Measurements from ENCODE around the gene ENTR1.

ENTR1 gene

DNA sequence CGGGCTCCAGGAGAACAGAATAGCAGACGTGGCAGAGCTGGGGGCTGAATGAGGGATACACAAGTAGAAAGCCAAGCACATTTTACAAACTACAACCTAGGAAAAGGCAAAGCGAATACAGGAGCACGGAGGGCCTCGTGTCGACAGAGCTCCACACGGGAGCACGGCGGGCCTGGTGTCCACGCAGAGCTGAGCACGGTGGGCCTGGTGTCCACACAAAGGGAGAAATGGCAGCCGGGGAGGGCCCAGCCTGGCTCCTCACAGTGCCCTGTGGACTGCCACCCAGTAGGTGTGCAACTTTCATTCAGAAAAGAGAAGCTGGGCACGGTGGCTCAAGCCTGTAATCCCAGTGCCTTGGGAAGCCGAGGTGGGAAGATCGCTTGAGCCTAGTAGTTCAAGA is 32.7 kb upstream of the ENTR1 start:
- Histone ChIP-seq H3K9ac (ENCODE audit: insufficient read length, low read depth) (no peak overlapping the region), H3K9me3 (ENCODE audit: insufficient read depth, low read length) (no peaks in the 10 kb centered on the region), H3K27me3 (ENCODE audit: insufficient read depth, insufficient read length) (no peaks in the 10 kb centered on the region), H3K4me3 (ENCODE audit: insufficient read length, low read depth) (no peak overlapping the region), H3K36me3 (ENCODE audit: insufficient read depth, insufficient read length, low read length) (peaks cover 80% of the 10 kb centered on the region), H3K4me1 (ENCODE audit: insufficient read depth, insufficient read length) (peaks cover 4% of the 10 kb centered on the region)
- TF ChIP-seq ZNF274 (IDR thresholded peaks at IDR 0.05; ENCODE audit: low read depth, low read length): no peak
- no peak for TF ChIP-seq YY1 (IDR thresholded peaks at IDR 0.05; ENCODE audit: insufficient read depth, insufficient read length)
- no peak for TF ChIP-seq SUZ12 (IDR thresholded peaks at IDR 0.05; ENCODE audit: extremely low read depth, insufficient read depth, insufficient read length)
- no peak for DNase-seq (ENCODE audit: low read depth, low spot score)

DNA sequence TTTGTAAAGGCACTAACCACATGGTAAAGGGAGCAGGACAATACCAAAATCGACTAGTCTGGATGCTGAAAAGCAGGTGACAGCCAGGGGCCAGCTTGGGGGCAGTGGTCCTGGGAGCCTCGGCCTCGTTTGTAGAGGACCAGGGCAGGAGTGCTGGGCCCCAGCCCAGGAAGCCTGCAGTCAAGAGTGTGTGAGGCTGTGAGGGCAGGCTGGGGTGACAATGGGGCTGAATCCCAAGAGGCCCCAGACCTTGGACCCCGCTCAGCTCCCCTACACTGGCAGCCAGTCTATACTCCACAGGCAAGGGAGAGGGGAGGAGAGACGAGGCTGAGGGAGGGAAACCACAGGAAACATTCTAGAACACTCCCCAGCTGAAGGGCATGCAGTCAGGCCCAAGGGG is 31.9 kb upstream of the ENTR1 start:
- H3K9ac ChIP-seq (ENCODE audit: insufficient read length, low read depth): peak overlapping the region; percentile 50
- H3K36me3 ChIP-seq (ENCODE audit: insufficient read depth, insufficient read length, low read length): peaks cover 78% of the 10 kb centered on the region
- H3K4me1 ChIP-seq (ENCODE audit: insufficient read depth, insufficient read length): peaks cover 8% of the 10 kb centered on the region
- H3K4me3 ChIP-seq (ENCODE audit: insufficient read length, low read depth): no peak overlapping the region
- H3K27me3 ChIP-seq (ENCODE audit: insufficient read depth, insufficient read length): no peaks in the 10 kb centered on the region
- H3K9me3 ChIP-seq (ENCODE audit: insufficient read depth, low read length): no peaks in the 10 kb centered on the region
- TF ChIP-seq ZNF274 (IDR thresholded peaks at IDR 0.05; ENCODE audit: low read depth, low read length): no peak
- no peak for TF ChIP-seq SUZ12 (IDR thresholded peaks at IDR 0.05; ENCODE audit: extremely low read depth, insufficient read depth, insufficient read length)
- no peak for TF ChIP-seq YY1 (IDR thresholded peaks at IDR 0.05; ENCODE audit: insufficient read depth, insufficient read length)
- DNase-seq (ENCODE audit: low read depth, low spot score): no peak

DNA sequence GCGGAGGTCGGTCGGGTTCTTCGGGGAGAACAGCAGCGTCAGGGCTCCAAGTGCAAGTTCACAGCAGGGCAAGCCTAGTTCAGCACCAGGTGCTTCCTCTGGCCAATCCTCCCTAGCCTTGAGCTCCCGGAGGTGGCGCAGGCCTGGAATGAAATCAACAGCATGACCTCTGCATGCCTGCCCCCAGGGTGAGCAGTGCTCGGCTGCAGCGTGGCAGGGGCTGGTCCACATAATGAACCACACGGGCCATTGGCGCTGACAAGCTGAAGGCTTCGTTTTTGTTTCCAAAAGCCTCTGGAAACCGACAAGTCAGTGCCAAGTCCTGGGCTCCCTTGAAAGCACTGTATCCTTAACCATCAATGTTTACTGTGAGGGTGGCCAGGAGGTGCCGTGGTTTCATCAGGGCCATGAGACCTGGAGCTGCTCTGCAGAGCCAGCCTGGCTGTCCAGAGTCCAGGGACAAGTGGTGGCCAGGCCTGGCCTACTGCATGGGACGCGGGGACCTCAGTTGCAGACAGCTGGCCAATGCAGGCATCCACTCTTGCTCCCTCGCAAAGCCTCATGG is 31.3 kb upstream of the ENTR1 start:
- Histone ChIP-seq H3K4me3 (ENCODE audit: insufficient read length, low read depth) (no peak overlapping the region), H3K27me3 (ENCODE audit: insufficient read depth, insufficient read length) (no peaks in the 10 kb centered on the region), H3K36me3 (ENCODE audit: insufficient read depth, insufficient read length, low read length) (peaks cover 78% of the 10 kb centered on the region), H3K4me1 (ENCODE audit: insufficient read depth, insufficient read length) (peaks cover 8% of the 10 kb centered on the region), H3K9ac (ENCODE audit: insufficient read length, low read depth) (no peak overlapping the region), H3K9me3 (ENCODE audit: insufficient read depth, low read length) (no peaks in the 10 kb centered on the region)
- TF ChIP-seq SUZ12 (IDR thresholded peaks at IDR 0.05; ENCODE audit: extremely low read depth, insufficient read depth, insufficient read length): no peak
- no peak for DNase-seq (ENCODE audit: low read depth, low spot score)

DNA sequence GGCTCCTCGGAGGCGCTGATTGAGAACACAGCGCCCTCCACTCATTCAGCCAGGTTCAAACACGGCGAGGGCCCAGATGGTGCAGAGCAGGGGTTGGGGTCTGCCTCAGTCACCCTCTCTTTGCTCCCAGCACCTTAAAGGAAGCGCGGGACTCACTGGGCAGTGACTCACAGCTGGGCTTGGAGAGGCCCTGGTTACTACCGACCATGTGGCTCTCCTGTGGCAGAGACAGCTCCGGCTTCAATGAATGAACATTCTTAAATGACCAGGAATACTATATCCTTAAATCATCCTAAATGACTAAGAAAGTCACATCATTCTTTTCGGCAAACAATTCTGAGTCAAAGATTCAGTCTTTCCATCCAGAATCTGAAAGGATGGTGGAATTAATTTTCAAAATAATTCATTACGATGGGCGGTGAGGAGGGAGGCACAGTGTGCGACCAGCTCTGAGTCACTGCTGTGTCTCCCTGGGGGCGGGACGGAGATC is 30.8 kb upstream of the ENTR1 start:
- Histone ChIP-seq H3K27me3 (ENCODE audit: insufficient read depth, insufficient read length) (no peaks in the 10 kb centered on the region), H3K4me3 (ENCODE audit: insufficient read length, low read depth) (no peak overlapping the region), H3K4me1 (ENCODE audit: insufficient read depth, insufficient read length) (peaks cover 8% of the 10 kb centered on the region), H3K9ac (ENCODE audit: insufficient read length, low read depth) (no peak overlapping the region), H3K9me3 (ENCODE audit: insufficient read depth, low read length) (no peaks in the 10 kb centered on the region), H3K36me3 (ENCODE audit: insufficient read depth, insufficient read length, low read length) (peaks cover 78% of the 10 kb centered on the region)
- DNase-seq (ENCODE audit: low read depth, low spot score): no peak
- TF ChIP-seq SUZ12 (IDR thresholded peaks at IDR 0.05; ENCODE audit: extremely low read depth, insufficient read depth, insufficient read length) (no peak), ZNF274 (IDR thresholded peaks at IDR 0.05; ENCODE audit: low read depth, low read length) (no peak), YY1 (IDR thresholded peaks at IDR 0.05; ENCODE audit: insufficient read depth, insufficient read length) (no peak)

DNA sequence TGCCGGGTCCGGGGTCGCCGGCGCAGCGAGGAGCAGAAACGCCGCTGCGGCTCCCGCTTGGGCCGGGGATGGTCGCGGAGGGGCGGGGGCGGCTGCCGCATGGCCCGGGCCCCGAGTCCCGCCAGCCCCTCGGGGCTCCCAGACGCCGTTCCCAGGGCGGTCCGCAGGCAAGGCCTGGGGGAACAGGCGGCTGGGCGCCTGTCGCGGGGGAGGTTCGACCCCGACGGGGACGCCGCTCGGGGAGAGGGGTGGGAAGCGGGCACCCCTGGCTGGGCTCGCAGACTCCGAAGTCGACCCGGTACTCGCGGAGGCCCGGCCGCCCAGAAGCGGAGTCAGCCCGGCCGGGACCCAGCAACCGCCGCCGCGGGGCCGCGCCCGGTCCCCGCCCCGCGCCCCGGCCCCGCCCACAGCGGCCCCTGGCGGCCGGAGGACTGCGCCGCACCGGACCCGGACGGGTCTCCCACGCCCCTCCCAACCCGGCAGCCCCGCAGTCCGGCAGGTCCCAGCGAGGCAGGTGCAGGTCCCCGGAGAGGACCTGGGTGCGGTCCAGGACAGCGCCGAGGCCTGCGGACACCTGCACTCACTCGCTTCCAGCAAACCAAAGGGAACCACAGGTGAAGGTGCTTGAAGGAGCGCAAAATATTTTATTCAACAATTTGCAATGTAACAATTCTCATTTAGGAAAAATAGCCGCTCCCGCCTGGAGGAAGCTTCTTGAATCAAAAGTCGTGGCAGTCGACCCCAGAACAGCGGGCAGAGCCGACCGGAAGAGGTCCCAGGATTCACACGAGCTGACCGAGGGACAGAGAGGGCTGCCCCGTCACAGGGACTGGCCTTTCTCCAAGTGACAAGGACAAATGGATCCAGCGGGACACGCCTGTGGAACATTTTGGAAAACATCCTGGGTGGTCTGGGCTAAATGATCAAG is 29.3 kb upstream of the ENTR1 start, which contains the start of gene INPP5E:
TSS of gene INPP5E (minus strand) at position 365 of the 928 bp plus-strand sequence. CDS start 426 bp downstream, outside the sequence.
- Histone ChIP-seq H3K36me3 (ENCODE audit: insufficient read depth, insufficient read length, low read length) (peaks cover 78% of the 10 kb centered on the region), H3K9me3 (ENCODE audit: insufficient read depth, low read length) (no peaks in the 10 kb centered on the region), H3K4me1 (ENCODE audit: insufficient read depth, insufficient read length) (peaks cover 8% of the 10 kb centered on the region), H3K9ac (ENCODE audit: insufficient read length, low read depth) (peak within 1 kb of the TSS; percentile 98), H3K4me3 (ENCODE audit: insufficient read length, low read depth) (peak within 1 kb of the TSS; percentile 85), H3K27me3 (ENCODE audit: insufficient read depth, insufficient read length) (no peaks in the 10 kb centered on the region)
- TF ChIP-seq ZNF274 (IDR thresholded peaks at IDR 0.05; ENCODE audit: low read depth, low read length) (no peak), SUZ12 (IDR thresholded peaks at IDR 0.05; ENCODE audit: extremely low read depth, insufficient read depth, insufficient read length) (no peak), YY1 (IDR thresholded peaks at IDR 0.05; ENCODE audit: insufficient read depth, insufficient read length) (no peak)
- peak; percentile 52 for DNase-seq (ENCODE audit: low read depth, low spot score)

DNA sequence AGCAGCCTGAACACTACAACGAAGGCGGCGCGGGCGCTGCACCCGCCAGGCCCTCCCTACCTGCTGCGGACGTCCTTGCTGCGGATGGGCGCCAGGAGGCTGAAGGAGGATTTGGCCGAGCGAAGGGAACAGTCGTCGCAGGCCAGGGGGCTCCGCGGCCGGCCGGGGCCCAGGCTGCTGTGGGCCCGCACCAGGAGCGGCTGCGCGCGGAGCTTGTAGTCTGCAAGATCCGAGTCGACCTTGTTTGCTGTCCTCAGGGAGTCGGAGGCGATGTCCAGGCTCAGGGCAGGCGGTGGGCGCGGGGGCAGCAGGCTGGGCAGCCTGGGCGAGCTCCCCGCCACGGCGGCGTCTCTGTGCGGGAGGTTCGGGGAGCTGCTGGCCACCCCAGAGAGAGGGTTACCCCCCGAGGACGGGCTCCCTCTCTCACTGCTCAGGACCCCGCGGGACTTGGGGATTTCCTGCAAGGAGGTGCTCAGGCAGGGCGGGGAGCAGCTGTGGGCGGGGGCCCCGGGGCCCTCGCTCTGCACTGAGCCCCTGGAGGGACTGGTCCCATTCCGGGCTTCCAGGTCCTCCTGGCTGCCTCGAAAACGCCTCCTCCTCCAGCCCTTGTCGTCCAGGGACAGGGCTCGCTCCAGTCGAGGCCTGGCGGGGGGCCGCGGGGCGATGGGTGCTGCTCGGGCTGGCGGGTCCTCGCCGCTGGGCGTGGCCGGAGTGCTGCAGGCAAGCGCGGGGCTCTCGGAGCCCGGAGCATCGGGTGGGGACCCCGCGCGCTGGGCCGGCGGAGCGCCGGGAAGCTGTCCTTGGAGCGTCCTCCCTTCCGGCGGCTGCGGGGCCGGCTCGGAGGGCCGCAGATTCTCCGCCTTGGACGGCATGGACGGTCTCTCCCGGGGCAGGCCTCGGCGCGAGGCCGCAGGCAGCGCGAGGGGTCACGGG is 28.4 kb upstream of the ENTR1 start:
- Histone ChIP-seq H3K9ac (ENCODE audit: insufficient read length, low read depth) (peak overlapping the region; percentile 98), H3K4me3 (ENCODE audit: insufficient read length, low read depth) (peak overlapping the region; percentile 85), H3K9me3 (ENCODE audit: insufficient read depth, low read length) (no peaks in the 10 kb centered on the region), H3K27me3 (ENCODE audit: insufficient read depth, insufficient read length) (no peaks in the 10 kb centered on the region), H3K4me1 (ENCODE audit: insufficient read depth, insufficient read length) (peaks cover 8% of the 10 kb centered on the region), H3K36me3 (ENCODE audit: insufficient read depth, insufficient read length, low read length) (peaks cover 79% of the 10 kb centered on the region)
- TF ChIP-seq ZNF274 (IDR thresholded peaks at IDR 0.05; ENCODE audit: low read depth, low read length): no peak
- no peak for TF ChIP-seq SUZ12 (IDR thresholded peaks at IDR 0.05; ENCODE audit: extremely low read depth, insufficient read depth, insufficient read length)
- no peak for TF ChIP-seq YY1 (IDR thresholded peaks at IDR 0.05; ENCODE audit: insufficient read depth, insufficient read length)
- DNase-seq (ENCODE audit: low read depth, low spot score): no peak

Data from NT2/D1 (cell line).